Forelimb muscle (tissue), 1 donor: ENCODE results near the gene CCDC148. TPM values are rescaled to one million over a fixed set of nuclear protein-coding genes. Genes with fewer than 3 reads are reported as not detected.

Experiments used
- DNase-seq: peaks from one replicate; pipeline ENCODE4 v3.0.0-alpha.2; 2013; ENCODE audit warnings: low read depth
- polyA plus RNA-seq: library from polyadenylated mRNA; unstranded; fragments of 120-200 nt; gene quantifications from one replicate; pipeline ENCODE4 v1.2.1, GENCODE V29; 2013; ENCODE audit not compliant: insufficient read length

CCDC148 gene
- polyA plus RNA-seq, 1 donor: 0.44 TPM

DNA sequence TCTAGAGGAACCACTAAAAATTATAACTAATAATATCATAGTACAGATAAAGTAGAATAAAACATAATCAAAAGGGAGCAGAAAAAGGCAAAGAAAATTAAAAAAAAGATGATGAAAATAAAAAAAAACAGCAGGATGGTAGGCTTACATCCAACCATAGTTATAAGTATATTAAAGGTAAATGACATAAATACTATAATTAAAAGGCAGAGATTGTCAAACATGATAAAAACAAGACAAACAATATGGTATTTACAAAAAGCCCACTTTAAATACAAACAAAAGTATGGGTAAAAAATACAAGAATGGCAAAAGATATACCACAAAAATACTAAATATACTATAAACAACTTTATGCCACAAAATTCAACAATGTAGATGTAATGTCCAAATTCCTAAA, 24.4 kb downstream of the CCDC148 start:
- no peak for DNase-seq

DNA sequence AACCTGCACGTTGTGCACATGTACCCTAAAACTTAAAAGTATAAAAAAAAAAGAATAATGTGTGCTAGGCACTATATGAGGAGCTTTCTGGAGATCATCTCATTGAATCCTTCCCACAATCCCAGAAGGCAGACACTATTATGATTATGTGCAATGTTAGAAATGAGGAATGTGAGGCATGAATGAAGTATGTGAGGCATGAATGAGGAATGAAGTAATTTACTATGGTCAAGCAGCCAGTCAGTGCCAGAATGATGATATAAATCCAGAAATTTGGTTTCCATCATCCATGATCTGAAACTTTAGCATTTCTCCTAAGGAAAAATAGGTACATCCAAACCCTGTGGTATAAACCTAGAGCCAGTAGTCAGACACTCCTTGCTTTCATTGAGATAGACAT, 42.0 kb downstream of the CCDC148 start:
- no peak for DNase-seq

DNA sequence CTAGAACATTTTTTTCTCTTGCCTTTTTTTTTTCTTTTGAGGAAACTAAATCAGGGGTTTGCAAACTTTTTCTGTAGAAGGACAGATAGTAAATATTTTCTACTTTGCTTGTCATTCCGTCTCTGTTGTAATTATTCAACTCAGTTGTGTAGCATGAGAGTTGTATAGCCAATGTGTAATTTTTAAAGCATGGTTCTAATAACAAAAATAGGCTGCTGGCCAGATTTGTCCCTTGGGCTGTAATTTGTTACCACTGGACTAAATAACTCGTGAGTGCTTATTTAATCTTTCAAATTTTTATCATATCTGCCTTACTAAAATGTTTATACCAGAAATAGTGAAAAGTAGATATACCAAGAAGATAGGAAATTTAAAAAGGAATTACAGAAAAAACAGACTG, 43.0 kb downstream of the CCDC148 start:
- no peak for DNase-seq

DNA sequence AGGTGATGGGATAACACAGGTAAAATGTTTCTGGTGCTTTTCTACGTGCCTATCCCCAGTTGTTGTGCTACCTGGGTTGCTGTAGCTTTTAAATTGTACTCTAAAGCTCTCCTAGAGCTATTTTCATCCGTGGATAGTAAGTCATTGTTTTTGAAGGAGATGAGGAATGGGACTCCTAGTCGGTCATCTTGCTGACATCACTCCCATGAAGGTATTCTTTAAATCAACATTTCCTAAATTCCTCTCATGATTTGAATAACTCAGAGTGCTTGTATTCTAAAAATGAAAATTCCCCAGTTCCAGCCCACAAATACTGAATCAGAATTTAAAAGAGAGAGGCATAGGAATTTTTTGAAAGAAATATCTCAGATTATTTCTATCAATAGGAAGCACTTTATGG, 44.3 kb downstream of the CCDC148 start:
- DNase-seq: no peak

DNA sequence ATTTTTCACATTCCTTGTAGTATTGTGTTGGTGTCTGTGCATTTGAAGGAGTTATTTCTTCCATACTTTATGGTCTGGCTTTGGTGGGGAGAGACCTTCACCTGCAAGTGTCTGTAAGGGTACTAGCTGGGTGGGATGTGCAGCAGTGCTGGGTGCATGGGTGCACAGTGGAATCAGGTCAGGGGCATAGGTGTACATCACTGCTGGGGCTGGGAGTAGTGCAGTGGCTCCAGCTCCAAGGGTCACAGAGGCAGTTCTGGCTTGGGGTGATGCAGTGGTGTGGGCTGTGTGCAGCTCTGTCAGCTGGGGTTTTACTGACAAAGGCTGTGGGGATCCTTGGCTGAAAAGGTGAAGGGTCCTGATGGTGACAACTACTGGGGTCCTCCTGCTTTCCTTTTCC, 44.8 kb downstream of the CCDC148 start:
- no peak for DNase-seq

DNA sequence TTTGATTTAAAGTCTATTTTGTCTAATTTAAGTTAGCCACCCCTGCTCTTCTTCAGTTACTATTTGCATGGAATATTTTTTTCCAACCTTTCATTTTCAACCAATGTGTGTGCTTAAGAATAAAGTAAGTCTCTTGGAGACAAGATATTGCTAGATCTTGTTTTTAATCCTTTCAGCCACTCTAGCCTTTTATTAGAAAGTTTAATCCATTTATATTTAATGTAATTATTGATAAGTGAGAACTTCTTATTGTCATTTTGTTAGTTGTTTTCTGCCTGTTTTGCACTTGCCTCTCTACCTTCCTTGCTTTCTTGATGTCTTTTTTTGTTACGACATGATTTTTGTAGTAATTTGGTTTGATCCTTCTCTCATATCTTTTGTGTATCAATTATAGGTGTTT, 46.4 kb downstream of the CCDC148 start:
- no peak for DNase-seq

DNA sequence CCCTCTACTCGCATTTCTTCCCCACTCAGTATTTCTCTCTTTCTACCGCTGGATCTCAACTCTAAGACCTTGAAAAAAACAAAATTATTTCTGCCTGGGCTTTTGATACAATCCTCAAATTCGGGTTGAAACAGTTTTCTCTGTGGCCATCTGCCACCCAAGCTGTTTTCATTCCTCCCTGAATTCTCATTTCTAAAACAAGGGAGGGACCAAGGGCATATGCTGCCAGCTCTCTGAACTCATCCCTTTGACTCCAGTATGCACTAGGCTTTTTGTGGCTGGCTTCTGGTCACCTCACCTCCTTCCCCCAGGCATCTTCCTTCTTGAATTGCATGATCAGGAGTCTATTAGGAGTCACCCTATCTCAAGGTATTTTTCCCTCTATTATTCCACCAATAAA, 49.5 kb downstream of the CCDC148 start:
- DNase-seq: no peak

DNA sequence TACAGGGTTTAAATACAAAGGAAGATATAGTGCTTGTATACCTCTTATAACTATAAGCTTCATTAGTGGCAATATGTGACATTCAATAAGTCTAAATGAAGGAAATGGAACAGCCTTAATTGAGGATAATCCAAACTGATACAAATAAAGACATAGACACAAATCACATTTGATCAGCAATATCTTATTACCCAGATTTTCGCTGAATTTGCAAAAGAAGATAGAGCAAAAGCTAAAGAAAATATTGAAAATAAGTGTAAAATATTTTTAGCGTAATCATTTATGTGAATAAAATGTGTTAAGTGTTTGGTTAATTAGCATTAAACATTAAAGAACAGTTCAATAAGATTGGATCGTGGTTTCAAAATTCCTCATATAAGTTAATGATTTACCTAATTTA, 51.2 kb downstream of the CCDC148 start:
- DNase-seq: no peak

DNA sequence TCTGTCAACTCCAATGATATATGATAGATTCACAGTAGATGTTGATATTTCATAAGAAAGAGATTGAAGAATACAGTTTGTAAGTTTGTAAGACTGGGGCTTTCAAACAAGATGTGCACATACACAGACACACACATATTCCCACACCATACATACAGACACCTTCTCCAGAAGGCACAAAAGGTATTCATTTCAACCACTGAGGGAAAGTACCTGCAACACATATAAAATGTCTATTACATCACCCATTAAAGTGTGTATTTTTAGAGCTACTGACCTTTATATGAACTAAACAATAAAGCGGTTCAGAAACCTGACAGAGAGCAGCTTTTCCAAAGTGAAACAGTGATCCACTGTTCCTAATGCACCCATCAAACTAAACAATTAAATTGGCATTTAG, 53.3 kb downstream of the CCDC148 start:
- DNase-seq: no peak

DNA sequence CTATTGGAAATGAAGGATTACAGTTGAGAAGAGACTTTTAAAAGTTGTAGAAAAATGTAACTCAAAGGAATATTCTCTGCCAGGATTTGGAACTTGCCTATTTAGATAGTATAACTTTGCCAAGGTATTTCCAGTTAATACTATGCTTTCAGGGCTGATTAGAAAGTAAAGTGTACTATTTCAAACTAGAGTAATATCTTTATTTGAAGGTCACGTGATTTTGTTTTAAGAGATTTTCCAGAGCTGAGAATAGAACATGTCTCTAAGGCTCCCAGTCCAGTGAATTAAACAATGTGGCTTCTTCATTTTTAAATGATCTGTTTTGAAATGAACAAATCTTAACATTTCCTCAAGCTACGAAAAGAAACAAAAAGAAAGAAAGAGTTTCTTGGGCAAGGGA, 53.9 kb downstream of the CCDC148 start:
- DNase-seq: no peak

DNA sequence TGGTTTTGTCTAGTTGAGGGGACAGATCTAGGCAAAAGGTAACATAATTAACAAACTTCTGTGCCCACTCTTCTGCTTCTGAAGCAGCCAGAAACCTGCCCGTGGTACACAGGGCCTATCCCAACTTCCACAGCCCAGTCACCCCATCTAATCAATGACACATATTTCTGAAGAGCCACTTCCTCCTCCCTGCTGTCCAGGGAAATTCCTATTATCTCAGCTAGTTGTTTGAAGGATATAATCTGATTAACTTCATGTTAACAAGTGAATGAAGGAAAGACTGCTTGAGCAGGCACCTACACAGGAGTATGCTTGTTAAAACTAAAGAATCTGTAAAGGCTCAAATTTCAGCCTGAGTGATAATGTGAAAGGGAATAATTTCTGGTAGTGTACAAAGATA, 61.4 kb downstream of the CCDC148 start:
- DNase-seq: no peak

DNA sequence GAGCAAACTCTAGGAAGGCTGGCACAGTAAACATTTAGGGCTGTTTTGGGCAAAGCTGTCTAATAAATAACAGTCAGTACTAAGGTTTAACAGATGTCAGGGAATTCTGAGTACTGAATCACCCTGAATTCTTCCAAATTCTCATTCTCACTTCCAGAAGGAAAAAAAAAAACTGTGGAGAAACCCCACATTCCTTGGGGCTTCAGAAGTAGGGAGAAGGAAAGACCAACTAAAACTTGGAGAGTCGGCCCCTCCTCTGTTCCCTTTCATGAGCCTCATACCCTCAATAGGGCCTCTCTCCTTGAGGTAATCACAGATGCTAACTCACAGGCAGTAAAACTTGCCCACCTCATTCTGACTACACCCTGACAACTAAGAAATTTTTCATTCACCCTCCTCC, 62.1 kb downstream of the CCDC148 start:
- no peak for DNase-seq

DNA sequence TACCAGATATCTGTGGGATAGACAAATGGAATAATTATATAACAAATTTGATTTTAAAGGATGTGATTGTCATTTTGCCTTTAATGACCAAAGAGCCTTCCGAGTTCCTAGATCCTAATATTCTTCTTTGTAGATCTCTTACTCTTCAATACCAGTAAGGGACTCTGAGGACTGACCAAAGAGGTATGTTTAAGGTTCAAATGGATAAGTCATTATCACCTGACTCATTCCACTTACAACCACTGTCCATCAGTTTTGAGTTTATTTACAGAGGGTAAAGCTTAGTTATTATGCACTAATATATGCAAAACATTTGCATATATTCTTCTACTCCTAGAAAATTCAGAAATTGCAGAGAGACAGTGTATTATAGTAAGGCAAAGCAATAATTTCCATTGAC, 62.7 kb downstream of the CCDC148 start:
- no peak for DNase-seq

DNA sequence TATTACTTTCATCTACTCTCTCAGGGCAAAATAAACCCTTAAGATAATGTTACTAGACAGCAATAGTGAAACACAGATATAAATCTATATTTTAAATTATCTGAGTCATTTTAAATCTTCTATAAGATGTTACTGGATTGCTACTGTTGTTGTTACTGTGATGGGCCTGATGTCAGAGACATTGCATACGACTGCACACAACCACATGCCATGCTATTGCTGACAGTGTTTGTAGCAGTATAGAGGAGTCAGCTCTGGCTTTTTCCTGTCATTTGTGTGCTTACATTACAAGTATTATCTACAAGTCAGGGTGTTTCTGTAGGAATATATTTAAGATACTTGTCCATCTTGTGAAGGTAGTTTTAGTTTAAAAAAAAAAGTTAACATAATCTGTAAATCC, 63.9 kb downstream of the CCDC148 start:
- DNase-seq: no peak

DNA sequence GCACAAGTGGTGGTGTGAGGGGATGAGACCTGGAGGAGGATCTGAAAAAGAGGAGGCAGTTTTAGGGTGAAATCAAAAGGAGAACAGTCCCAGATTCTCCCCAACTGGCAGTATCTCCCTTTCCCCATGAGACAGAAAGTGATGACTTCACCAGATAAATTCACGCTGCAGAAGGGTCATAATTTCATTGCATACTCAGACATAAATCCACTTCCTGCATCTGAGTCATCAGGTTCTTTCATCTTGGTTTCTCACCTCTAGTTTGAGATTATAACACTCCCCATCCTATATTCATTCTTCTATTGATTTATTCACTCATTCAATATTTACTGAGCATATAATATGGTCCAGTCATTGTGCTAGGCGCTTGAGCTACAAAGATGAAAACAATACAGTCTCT, 64.7 kb downstream of the CCDC148 start:
- DNase-seq: no peak

DNA sequence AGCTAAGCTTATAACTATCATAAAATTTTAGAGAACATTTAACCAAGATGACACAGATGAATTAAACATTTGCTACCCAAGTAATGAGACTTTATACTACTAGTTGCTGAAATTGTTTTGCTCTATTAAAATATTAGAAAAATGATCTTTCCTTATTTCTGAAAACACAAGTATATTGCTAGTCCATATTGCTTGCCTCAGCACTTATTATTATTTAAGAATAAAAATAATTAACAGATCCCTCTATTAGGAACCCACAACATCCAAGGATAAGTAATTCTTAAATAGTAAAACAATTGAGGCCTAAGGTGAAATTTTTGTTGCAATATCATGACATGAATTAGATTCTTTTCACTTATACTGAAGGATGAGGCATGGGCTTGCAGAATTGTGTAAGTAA, 65.2 kb downstream of the CCDC148 start:
- DNase-seq: no peak

DNA sequence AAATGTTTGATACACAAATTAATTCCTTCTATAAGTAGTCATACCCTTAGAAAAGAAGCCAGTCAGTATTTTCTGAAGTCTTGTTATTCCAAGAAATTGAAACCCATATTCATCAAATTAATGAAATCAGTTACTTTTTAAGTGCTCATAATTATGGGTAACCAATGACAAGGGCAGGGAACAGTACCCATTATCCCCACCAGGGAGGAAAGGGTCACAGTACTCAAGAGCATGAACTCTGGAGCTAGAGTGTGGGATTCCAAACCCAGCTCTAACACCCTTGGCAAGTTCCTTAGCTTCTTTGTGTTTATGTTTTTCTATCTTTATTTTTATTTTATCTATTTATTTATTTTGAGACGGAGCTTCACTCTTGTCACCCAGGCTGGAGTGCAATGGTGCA, 68.4 kb downstream of the CCDC148 start:
- no peak for DNase-seq

DNA sequence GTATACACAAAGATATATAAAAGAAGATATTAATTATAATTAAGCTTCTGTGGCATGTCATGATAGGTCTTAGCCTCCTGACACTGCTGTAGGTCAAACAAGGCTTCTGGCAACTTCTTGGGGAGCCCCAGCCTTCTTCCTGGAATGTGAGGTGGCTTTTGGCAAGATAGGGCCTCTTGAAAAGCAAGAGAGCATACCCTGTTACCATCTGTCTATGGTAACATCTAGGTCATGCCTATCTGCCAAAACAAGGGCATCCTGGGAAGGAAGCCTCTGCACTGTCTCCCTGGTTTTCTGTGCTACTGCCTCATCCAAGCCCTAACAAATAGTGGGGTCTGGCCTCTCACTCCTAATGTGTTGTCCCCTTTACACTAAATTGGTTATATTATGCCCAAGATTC, 70.9 kb downstream of the CCDC148 start:
- no peak for DNase-seq

DNA sequence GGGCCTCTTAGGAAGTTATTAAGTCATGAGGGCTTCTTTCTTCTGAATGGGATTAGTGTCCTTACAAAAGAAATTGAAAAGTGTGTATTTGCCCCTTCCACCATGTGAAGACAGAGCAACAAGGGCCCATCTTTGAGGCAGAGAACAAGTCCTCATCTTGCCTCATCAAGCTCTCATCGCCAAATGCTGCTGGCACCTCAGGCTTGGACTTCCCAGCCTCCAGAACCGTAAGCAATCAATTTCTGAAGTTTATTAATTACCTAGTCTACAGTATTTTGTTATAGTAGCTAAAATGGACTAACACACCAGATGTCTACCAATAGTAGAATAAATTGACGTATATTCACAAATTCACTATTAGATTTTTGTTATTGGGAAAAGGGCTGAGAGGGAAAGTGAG, 74.6 kb downstream of the CCDC148 start:
- DNase-seq: no peak

DNA sequence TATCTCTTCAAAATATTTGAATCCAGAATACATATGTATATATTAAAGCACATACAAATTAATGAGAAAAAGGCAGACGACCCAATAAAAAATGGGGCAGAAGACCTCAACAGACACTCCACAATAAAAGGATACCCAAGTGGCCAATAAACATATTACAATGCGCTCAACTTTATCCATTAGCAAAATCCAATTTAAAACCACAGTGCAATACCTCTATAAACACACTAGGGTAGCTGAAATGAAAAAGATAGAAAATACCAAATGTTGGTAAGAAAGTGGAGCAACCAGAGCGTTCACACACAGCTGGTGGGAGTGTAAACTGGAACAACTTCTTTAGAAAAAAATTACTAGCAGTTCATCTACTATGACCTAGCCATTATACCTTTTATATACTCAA, 75.3 kb downstream of the CCDC148 start:
- DNase-seq: no peak

DNA sequence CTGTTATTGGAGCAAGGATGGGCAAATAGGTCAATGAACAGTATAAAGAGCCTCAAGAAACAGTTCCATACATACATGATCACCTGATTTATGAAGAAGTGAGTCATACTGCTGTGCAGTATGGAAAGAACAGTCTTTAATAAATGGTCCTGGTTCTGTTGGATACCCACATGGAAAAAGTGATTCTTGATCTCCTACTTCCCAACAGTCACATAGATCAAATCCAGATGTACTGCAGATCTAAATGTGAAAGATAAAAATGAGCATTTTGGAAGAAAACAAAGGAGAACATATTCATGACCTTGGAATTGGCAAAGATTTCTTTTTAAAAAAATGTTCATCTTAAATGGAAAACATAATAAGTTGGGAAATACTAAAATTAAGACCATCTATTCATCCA, 75.8 kb downstream of the CCDC148 start:
- DNase-seq: peak; percentile 52

DNA sequence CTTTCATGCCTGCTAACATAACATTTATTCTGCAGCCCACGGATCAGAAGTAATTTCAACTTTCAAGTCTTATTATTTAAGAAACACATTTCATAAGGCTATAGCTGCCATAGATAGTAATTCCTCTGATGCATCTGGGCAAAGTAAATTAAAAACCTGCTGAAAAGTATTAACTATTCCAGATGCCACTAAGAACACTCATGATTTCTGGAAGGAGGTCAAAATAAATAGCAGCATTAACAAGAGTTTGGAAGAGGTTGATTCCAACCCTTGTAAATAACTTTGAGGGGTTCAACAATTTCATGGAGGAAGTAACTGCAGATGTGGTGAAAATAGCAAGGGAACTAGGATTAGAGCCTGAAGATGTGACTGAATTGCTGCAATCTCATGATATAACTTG, 77.6 kb downstream of the CCDC148 start:
- no peak for DNase-seq

DNA sequence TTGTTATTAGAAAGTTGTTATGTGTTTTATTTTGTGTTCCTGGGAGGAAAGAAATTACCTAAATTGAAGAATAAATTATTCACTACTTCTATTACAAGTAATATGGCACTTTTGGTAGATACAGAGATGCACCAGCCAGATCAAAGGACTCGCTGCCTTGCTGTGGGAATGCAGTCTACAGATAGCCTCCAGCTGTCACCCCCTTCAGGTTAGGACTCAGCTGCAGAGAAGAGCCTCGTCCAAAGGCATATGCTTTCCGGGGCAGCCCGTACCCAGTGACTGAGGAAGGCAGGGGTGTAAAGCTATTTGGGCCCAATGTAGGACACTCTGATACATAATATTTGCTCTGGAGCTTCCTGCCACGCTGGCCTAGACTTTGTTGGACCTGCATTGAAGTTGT, 90.2 kb downstream of the CCDC148 start:
- no peak for DNase-seq

DNA sequence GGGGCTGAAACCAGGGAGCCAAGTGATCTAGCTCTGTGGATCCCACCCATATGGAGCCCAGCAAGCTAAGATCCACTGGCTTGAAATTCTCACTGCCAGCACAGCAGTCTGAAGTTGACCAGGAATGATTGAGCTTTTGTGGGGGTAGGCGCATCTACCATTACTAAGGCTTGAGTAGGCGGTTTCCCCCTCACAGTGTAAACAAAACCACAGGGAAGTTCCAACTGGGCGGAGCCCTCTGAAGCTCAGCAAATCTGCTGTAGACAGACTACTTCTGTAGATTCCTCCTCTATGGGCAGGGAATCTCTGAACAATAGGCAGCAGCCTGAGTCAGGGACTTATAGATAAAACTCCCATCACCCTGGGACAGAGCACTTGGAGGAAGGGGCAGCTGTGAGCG, 96.7 kb downstream of the CCDC148 start:
- no peak for DNase-seq

DNA sequence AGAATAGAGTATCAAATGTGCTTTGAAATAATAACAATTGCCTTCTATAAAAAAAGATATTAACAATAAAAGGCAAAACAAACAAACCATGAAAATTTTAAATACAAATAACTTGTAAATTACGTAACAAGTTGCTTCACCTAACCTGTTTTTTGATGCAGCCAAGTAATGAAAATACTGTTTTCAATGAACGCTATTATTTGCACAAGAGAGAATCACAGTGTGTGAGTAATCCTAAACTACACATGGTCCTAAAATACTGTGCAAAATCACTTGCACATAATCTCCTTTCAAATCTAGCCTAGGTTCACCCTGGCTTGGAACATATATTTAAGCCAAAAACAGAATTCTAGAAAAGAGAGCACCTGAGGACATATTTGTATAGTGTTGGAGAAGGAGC, 98.9 kb downstream of the CCDC148 start:
- DNase-seq: no peak
